GM06990 (cell line): ENCODE data around the gene GLIS1.

Experiments
- DNase-seq: peaks from one replicate; pipeline ENCODE4 v3.0.0-alpha.2; 2011; ENCODE audit not compliant: insufficient read length; ENCODE audit errors: extremely low read depth
- H3K27me3 ChIP-seq: replicated peaks from 2 replicates; pipeline ENCODE4 v1.6.0; 2011; ENCODE audit warnings: low read length; ENCODE audit not compliant: control insufficient read depth, insufficient read depth
- H3K36me3 ChIP-seq: 2 replicates; pipeline ENCODE4 v1.5.1; 2011; ENCODE audit warnings: low read length; ENCODE audit not compliant: control insufficient read depth, insufficient read depth
- H3K4me3 ChIP-seq: replicated peaks from 2 replicates; pipeline ENCODE4 v1.5.1; 2011; ENCODE audit warnings: low read depth, mild to moderate bottlenecking, control low read depth, low read length
- TF ChIP-seq, protein P1 (sequence below): IDR thresholded peaks from 2 replicates; pipeline ENCODE4 v1.5.1; 2011; ENCODE audit warnings: low read length, control low read depth, mild to moderate bottlenecking, inconsistent platforms; ENCODE audit not compliant: insufficient read depth, poor library complexity, severe bottlenecking

GLIS1 gene

DNA sequence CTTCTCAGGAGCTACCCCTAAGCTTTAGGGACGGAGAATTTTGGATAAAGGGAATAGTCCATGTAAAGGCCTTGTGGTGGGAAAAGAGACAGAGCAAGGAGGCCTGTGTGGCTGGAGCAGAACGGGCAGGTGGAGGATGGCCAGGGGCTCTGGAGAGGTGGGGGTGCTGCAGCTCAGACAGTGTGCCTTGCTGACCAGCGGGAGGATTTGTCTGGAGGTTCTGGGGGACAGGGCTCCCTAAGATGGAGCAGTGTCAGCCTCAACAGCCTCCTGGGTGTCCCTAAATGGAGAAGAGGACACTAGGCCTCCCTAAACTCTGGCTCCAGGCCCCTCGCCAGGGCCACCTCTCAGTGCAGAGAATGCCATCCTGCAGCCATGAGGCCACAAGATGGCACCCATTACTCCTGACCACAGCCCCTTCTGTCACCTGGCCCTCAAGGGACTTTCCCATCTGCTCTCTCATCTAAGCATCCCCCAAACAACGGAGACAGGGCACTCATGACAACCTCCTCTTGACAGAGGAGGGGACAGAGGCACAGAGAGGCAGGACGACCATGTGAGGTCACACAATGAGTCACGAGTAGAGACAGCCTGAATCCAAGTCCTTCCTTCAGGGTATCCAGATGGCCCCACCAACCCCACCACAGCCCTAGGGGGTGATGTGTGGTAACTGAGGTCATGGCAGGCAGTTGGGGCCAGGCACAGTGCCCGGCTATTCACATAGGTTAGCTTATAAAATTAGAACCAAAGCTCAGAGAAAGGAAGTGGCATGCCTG, 185.0 kb downstream of the GLIS1 start:
- Histone ChIP-seq H3K36me3 (no peaks in the 10 kb centered on the region), H3K27me3 (no peaks in the 10 kb centered on the region; the same call in 1 of the 2 replicates), H3K4me3 (no peak overlapping the region)
- no peak for DNase-seq
- TF ChIP-seq, protein P1, sequence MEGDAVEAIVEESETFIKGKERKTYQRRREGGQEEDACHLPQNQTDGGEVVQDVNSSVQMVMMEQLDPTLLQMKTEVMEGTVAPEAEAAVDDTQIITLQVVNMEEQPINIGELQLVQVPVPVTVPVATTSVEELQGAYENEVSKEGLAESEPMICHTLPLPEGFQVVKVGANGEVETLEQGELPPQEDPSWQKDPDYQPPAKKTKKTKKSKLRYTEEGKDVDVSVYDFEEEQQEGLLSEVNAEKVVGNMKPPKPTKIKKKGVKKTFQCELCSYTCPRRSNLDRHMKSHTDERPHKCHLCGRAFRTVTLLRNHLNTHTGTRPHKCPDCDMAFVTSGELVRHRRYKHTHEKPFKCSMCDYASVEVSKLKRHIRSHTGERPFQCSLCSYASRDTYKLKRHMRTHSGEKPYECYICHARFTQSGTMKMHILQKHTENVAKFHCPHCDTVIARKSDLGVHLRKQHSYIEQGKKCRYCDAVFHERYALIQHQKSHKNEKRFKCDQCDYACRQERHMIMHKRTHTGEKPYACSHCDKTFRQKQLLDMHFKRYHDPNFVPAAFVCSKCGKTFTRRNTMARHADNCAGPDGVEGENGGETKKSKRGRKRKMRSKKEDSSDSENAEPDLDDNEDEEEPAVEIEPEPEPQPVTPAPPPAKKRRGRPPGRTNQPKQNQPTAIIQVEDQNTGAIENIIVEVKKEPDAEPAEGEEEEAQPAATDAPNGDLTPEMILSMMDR = no peak

DNA sequence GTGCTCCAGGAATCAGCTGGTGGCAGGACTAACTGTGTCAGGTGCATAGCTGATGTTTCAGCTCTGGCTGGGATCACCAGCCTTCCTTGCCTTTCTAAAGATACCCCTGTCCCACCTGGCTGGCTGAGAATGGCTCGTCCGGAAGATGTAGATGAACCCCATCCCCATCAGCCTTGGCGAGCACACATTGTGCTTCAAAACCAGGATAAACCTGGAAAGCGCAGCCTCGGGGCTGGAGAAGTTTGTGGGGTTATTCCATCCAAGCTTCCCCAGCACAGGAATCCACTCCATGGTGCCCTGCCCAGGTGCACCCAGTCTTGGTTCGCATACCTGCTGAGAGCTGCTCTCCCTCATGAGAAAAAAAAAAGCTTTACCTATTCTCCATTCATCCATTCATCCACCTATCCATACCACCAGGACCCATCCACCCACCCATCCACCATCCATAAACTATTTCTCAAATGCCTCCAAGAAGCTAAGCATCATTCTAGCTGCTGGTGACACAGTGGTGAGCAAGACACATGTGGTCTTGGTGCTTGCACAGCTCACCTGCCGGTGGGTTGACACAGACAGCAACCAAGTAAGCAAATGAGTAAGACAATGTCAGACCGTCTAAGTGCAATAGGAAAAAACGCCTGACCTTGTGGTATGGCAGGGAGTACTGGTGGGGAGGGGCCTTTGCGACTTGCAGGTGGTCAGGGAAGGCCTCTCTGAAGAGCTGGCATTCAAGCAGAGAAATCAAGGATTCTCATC, 185.8 kb downstream of the GLIS1 start:
- H3K36me3 ChIP-seq = no peaks in the 10 kb centered on the region
- DNase-seq = no peak
- H3K27me3 ChIP-seq = no peaks in the 10 kb centered on the region; the same call in 1 of the 2 replicates
- H3K4me3 ChIP-seq = no peak overlapping the region
- TF ChIP-seq, protein P1 = no peak

DNA sequence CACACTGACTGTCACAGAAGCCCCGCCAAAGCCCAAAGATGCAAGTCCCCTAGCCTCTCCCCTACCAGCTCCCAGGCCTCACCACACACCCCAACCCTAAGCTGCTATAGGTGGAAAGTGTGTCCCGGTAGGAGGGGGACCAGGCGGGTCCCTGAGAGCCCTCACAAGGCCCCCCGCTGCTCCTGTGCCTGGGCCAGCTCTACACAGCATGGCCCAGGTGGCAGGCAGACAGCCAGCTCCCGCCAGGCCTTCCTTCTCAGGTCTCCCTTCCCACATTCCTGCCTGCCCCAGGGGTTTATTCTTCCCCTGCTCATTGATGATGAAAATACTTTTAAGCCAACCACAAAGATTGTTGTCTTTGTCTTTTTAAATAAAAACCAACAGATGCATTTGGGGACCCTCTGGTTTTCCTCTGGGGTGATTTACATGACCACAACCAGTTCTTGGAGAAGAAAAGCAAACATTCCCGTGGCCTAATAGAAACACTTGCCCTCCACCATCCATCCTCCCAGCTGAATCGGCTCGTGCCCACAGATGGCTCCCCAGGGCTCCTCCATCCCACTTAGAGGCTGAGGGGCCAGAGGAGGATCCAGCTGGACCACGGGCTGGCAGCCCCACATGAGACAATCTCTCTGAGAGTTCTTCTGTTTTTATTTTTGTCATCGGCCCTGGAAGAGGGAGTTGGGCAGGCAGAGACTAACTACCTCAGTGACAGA, 186.7 kb downstream of the GLIS1 start:
- no peak for DNase-seq
- Histone ChIP-seq H3K4me3 (no peak overlapping the region), H3K36me3 (no peaks in the 10 kb centered on the region), H3K27me3 (no peaks in the 10 kb centered on the region; the same call in 1 of the 2 replicates)
- TF ChIP-seq, protein P1 = no peak

DNA sequence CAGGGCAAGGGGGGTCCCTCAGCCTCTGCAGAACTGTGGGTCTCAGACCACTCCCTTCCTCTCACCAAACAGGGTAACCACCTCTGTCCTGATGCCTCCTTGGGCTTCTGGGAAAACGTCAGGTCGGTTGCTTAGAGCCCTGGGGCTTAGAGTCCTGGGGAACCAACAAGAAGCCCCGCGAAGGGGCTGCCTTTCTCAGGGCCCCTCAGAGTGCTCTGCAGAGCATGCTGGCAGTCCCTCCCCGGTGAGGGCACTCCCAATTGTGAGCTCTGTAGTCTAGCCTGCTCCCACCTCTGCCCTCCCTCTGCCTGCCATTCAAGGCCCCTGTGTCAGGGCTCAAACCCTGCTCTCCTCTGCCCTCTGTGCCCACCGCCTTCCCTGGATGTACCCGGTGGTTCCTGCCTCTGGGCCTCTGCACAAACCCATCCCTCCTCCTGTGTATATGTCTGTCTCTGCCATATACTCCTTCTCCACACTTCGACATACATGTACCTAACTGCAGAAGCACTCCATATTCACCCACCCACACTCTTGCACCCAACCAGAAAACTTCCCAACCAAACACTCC, 187.5 kb downstream of the GLIS1 start:
- DNase-seq = no peak
- TF ChIP-seq, protein P1 = no peak
- H3K27me3 ChIP-seq = no peaks in the 10 kb centered on the region; the same call in 1 of the 2 replicates

DNA sequence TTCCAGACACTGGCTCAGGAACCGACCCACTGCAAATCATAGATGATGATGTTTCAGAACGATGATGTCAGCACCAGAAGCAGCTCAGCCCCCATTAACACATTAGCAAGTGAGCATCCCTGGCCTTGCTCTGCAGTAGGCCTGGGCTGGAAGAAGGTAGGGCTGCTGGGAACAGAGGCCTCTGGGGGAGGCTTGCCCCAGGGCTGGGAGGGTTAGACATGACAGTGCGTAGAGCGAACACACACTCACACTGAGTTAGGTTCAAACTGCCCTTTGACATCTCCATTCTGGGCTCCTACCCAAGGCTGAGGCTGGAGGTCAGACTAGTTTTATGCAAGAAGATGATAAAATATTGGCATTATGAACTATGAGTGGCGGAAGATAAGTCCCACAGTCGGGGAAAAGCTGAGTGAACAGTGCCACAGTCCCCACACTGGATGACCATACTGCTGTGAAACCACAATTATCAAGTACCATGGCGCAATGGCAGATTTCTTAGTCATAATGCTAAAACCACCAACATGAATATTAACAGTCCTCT, 188.7 kb downstream of the GLIS1 start:
- TF ChIP-seq, protein P1 = no peak
- Histone ChIP-seq H3K4me3 (no peak overlapping the region), H3K27me3 (peaks cover 1% of the 10 kb centered on the region), H3K36me3 (no peaks in the 10 kb centered on the region)
- no peak for DNase-seq

More for the DNA sequence above, 187.5 kb downstream of the GLIS1 start:
- H3K4me3 ChIP-seq = no peak overlapping the region
- no peaks in the 10 kb centered on the region for H3K36me3 ChIP-seq
